ENCODE results near the gene CSTF3. TPM values are rescaled to one million over a fixed set of nuclear protein-coding genes. Genes with fewer than 3 reads are reported as not detected.

Gene CSTF3
- total RNA-seq, 1 donor from 2014 or later = 28.3 TPM

DNA sequence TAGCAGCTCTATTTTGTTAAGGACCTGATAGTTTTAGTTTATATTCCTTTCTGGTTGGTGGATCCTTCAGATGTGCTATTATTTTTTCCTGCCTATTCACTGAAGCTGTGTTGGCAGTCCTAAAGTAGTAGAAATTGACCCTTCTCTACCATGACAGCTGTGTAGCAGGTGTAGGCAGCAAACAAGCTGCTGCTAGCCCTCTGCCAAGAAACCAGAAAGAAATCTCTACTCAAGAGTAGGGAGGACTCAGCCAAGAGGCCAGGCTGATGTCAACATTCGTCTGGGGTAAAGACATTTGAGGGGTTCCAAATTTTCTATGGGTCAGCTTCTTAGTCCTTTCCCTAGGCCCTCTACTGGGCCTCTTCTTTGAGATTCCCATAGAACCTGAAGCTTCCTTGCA lies 51.2 kb downstream of the CSTF3 start:
- no peak for ATAC-seq
- no peak for DNase-seq (ENCODE audit: low spot score)
- intact Hi-C loops (cut with DNase I) = no loop called here

DNA sequence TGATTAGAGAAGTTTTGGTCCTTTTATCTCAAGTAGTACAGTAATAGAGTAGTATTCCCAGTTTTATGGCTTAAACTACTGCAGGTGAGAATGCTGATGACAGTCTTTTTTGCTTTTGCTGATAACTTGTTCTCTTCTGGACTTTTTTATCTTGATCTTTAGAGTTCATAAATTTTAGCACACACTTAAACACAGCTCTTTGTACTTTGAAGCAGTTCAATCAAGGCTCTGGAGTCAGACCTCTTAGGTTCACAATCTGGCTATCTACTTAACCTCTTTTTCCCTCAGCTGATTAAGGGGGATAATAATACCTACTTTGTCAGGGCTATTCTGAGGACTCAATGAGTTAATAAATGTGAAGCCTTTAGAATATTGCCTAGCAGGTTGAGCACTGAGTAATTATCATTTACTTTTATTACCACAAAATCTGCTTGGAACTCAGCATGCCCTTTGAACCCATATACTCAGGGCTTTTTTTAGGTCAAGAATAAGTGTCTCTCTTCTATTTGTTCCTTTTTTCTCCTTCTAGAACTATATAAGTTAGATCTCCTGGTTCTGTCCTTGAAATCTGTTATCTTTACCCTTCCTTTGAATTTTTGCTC lies 51.9 kb downstream of the CSTF3 start:
- ATAC-seq (no peak), DNase-seq (ENCODE audit: low spot score) (no peak)
- intact Hi-C loops (cut with DNase I) = no loop called here

DNA sequence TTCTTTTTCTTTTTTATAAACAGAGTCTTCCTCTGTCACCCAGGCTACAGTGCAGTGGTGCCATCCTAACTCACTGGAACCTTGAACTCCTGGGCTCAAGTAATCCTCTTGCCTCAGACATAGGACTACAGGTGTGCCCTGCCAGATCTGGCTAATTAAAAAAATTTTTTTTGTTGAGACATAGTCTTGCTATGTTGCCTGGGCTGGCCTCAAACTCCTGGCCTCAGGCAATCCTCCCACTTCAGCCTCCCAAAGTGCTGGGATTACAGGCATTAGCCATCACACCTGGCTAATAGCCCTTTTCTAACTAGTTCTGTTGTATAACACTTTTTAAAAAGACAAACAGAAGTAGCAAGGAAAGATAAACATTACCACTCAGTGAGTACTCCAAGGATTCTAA lies 57.4 kb downstream of the CSTF3 start:
- ATAC-seq = no peak
- no peak for DNase-seq (ENCODE audit: low spot score)
- intact Hi-C loops (cut with DNase I) = no loop called here

DNA sequence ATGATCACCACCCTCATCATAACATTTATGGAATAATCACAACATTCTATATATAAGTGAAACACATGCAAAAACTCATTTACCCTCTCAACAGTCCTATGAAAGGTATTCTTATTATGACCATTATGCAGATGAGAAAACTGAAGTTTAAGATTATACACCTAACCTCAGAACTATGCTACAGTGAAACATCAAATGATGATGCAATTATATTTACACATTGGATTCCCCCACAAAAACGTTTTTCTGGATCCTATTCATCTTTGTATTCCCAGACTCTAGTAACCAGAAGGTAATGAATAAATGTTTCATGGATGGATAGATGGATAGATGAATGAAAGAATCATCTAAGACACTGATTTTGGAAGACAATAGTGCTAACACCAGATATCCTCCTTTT lies 67.1 kb downstream of the CSTF3 start:
- ATAC-seq = no peak
- intact Hi-C loops (cut with DNase I) = no loop called here
- DNase-seq (ENCODE audit: low spot score) = no peak

DNA sequence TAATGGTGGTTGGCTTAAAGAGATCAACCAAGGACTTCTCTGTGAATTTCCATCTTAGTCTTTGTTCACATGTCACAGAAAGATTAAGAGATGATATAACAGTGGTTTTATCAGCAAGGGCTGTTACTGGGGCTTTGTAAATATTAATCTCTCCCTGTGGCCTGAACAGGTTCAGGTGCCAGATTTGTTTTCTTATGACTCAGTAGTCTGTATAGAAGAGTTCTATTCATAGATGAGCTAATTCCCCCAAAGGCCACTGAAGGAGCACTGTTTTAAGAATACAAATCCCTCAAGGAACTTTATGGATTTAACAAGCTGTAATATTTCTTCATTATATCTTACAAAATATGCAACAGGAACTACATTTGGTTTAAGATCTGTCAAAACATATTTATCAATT lies 71.5 kb downstream of the CSTF3 start:
- intact Hi-C loops (cut with DNase I) = no loop called here
- ATAC-seq = no peak

DNA sequence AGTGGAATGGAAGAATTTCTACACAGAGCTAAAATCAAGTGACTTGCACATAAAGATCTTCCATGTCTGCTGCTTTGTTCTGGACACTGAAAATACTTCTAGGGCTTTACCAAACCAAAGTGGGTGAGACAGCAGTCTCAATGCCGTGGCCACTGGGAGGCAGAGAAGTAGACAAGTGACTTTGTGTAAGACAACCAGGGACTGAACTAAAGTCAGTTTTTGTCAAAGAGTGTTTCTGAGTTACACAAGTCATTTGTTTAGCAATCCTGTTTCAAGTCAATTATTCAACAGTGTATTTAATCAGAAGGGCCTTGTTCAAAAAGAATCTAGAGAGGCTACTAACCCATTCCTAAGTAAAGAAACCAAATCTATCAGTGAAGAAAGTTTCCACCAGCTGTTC lies 75.3 kb downstream of the CSTF3 start:
- ATAC-seq (no peak), DNase-seq (ENCODE audit: low spot score) (no peak)
- intact Hi-C loops (cut with DNase I) = no loop called here

More for the DNA sequence above, 71.5 kb downstream of the CSTF3 start:
- no peak for DNase-seq (ENCODE audit: low spot score)

DNA sequence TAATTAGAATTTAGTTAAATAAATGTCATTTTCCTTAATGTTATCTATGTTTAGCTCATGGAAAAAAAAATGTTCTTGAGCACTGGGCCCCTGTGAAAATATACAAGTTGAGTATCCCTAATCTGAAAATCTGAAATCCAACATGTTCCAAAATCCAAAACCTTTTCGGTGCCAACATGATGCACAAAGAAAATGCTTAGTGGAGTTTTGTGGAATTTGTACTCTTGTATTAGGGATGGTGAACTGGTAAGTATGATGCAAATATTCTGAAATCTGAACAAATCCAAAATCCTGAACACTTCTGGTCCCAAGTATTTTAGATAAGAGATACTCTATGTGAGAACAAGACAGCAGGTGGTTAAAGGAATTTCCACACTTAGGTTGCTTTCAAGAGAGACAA lies 77.4 kb downstream of the CSTF3 start:
- no peak for DNase-seq (ENCODE audit: low spot score)
- intact Hi-C loops (cut with DNase I) = no loop called here
- ATAC-seq = no peak

DNA sequence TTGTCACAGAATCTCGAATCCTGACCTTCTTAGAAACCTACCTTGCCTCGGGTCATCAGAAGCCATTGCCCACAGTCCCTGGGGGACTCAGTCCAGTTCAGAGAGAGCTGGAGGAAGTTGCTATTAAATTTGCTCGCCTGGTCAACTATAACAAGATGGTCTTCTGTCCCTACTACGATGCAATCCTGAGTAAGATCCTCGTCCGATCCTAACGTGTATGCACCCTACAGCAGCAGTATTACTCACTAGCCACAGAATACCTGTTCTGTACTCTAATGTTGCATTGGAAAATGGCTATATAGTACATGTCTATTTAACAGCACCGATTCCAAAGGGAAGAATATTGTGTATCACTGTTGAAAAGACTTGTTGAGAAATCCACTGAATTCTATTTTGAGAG lies 88.8 kb downstream of the CSTF3 start:
- no peak for DNase-seq (ENCODE audit: low spot score)
- ATAC-seq = no peak
- intact Hi-C loops (cut with DNase I) = no loop called here

DNA sequence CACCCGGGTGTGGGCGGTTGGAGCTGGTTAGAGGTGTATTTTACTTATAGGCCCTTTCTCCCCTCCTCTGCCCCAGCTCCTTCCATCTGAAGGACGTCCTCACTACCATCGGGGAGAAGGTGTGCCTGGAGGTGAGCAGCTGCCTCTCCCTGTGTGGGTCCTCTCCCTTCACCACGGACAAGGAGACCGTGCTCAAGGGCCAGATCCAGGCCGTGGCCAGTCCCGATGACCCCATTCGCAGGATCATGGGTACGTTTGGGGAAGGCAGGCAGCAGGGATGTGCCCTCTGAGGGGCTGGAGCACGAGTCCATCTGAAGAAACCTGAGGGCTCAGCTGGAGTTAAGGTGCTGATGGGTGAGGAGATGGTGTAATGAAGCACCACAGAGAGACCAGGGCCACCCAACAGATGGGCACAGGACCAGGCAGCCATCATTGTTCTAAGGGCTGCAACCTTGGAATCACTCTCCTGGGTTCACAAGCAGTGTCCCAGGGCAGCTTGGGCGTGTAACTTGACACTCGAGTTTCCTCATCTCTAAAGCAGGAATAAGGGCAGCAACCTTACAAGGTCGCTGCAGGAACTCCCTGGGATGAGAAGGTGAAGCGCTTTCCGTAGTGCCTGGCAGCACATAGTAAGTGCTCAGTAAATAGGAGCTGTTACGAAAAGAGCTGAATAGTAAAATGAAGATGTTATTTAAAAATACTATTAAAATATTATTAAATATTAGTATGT lies 92.5 kb downstream of the CSTF3 start:
- intact Hi-C loops (cut with DNase I) = loop anchor here (10.0 kb wide), 1 partner anchor 104 kb away; no protein-coding TSS in a partner anchor
- DNase-seq (ENCODE audit: low spot score) (no peak), ATAC-seq (no peak)

DNA sequence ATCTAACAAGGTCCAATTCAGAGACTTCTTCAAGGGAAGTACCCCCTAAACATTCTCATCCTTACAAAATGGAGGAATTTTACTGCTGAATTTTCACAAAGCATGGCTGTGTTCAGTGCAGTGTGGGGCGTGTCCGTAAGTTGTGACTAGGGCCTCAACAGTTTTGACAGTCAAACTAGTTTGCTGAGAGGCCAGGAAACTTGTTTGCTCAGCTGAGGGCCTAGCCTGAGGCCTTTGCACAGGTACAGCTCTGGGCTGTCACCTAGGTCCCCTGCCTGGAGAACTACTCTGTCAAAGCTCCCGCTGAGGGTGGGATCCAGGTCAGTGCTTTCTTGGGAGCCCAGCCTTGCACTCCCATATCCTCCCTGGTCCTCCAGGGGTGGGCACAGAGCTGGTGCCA lies 94.0 kb downstream of the CSTF3 start:
- DNase-seq (ENCODE audit: low spot score) (no peak), ATAC-seq (no peak)
- intact Hi-C loops (cut with DNase I) = loop anchor here (10.0 kb wide), 1 partner anchor 102 kb away; no protein-coding TSS in a partner anchor

DNA sequence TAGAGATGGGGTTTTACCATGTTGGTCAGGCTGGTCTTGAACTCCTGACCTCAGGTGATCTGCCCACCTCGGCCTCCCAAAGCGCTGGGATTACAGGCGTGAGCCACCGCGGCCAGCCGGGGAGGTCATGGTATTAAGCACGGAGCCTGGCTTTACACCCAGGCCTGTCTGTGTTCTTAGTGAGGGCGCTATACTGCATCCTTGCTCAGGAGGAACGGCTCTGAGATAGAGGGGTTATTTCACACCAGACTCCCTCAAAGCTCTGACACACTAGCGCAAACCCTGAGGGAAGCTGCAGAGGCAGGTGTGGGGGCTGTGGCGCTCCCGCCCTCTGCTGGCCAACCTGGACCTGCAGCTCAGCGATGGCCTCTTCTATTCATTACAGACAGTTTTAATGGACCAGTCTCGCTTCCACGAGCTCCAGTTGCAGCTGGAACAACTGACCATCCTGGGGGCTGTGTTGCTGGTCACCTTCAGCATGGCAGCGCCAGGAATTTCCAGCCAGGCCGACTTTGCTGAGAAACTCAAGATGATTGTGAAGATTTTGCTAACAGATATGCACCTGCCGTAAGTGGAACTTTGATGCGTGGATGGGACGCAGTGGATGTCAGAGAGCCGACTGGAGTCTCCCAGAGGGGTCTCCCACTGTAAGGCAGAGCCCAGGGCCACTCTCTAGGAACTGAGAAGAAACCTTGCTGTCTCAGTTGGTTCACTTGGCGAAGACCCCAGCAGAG lies 95.7 kb downstream of the CSTF3 start:
- intact Hi-C loops (cut with DNase I) = loop anchor here (10.0 kb wide), 1 partner anchor 101 kb away; no protein-coding TSS in a partner anchor
- peak; percentile 86 for ATAC-seq
- peak; percentile 79 for DNase-seq (ENCODE audit: low spot score)

DNA sequence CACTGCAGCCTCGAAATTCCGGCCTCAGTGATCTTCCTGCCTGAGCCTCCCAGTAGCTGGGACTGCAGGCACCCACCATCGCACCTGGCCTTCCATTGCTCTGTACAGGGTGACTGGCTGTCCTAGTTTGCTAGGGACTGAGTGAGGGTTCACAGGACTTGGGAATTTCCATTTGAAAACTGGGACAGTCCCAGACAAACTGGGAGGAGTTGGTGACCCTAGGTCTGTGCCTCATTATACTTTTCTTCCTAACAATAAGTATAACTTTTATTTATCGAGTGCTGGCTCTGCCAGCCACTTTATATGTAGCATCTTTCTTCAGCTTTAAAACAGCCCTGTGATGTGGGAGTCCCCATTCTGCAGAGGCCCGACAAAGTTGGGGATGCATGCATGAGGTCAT lies 96.4 kb downstream of the CSTF3 start:
- DNase-seq (ENCODE audit: low spot score) (no peak), ATAC-seq (no peak)
- intact Hi-C loops (cut with DNase I) = loop anchor here (10.0 kb wide), 1 partner anchor 100 kb away; no protein-coding TSS in a partner anchor

DNA sequence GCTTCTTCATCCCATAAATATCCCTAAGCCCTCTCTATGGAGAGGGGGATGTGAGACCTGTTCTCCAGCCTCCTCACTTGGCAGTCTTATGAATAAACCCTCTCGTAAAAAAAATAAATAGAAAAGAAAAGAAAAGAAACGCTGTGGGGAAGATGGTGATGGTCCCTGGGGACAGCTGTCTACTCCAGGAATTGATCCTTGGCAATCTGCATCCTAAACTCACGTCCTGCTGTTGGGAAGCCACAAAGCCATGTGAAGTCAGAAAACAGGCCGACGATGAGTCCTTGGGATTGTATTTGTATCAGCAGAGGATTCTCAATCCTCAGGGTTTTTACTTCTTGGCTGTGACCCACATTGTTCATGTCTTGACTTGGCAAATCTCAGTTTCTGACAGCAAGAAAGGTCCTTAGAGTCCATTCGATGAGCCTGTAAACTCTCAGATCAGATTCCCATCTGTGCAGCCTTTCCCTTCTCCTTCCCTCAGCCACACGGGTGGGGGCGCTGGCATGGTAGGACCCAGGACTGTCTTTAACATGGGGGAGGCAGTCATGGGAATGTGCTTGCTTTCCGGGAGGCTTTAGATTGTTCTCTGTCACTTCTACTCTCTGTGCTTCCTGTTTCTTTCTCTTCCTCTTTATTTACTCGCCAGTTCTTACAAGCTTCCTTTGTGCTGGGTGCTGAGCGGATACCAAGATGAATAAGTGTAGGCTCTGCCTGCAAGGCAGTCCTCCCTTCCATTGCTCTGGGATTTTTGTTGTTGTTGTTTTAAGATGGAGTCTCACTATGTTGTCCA lies 97.1 kb downstream of the CSTF3 start:
- intact Hi-C loops (cut with DNase I) = loop anchor here (10.0 kb wide), 1 partner anchor 99 kb away; no protein-coding TSS in a partner anchor
- peak; percentile 23 for ATAC-seq

DNA sequence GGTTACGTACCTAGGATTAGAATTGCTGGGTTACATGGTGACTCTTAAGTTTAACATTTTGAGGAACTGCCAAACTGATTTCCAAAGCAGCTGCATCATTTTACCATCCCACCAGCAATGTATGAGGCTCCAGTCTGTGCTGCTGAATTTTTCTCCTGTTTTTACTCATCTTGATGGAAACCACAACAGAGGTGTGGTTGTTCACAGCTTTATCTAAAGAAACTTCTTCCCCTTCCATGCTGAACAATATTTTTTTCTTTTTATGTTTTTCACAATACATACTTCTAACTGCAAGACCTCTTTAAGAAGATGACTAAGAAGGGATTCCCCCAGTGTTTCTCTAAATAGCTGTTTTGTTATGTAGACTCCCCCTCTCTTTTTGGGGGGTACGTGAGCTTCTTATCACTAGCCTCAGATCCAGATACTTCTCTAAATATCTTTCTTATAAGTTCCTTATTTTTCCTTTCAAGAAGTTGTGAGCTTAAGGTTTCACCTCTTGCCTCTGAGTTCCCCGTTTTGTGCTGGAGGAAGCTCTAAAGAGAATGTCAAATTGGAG lies 97.9 kb downstream of the CSTF3 start:
- intact Hi-C loops (cut with DNase I) = loop anchor here (10.0 kb wide), 1 partner anchor 99 kb away; no protein-coding TSS in a partner anchor
- ATAC-seq = no peak

More for the DNA sequence above, 97.1 kb downstream of the CSTF3 start:
- DNase-seq (ENCODE audit: low spot score) = no peak

DNA sequence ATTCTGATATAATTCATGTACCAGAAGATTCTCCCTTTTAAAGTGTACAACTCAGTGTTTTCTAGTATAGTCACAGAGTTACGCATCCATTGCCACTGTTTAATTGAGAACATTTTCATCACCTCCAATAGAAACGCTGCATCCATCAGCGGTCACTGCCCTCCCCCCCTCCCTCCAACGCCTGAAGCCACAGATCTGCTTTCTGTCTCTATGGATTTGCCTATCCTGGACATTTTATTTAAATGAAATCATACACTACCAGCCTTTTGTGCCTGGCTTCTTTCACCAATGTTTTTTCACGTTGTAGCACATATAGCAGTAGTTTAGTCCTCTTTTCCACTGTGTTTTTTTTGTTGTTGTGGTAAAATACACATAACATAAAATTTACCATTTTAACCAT lies 99.1 kb downstream of the CSTF3 start:
- ATAC-seq (no peak), DNase-seq (ENCODE audit: low spot score) (no peak)
- intact Hi-C loops (cut with DNase I) = loop anchor here (10.0 kb wide), 1 partner anchor 97 kb away; no protein-coding TSS in a partner anchor

More for the DNA sequence above, 97.9 kb downstream of the CSTF3 start:
- DNase-seq (ENCODE audit: low spot score) = no peak

DNA sequence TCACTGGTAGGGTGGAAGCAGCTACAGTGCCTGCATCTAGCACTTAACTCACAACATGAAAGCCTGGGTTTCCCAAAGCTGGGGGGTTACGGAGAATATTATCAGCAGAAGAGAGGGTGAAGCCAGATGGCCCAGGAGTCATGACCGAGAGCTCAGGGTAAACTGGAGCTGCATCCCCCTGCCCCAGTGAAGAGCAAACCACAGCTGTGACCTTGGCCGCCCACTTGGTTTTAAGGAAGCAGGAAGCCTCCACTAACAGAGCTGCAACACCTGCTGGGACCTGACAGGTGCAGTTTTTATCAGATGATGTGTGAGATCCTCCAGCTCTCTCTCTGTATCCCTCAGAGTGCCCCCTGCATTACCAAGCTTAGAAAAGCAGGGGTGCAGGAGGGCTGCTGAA lies 101.0 kb downstream of the CSTF3 start:
- DNase-seq (ENCODE audit: low spot score) (no peak), ATAC-seq (no peak)
- intact Hi-C loops (cut with DNase I) = loop anchor here (10.0 kb wide), 1 partner anchor 95 kb away; no protein-coding TSS in a partner anchor

DNA sequence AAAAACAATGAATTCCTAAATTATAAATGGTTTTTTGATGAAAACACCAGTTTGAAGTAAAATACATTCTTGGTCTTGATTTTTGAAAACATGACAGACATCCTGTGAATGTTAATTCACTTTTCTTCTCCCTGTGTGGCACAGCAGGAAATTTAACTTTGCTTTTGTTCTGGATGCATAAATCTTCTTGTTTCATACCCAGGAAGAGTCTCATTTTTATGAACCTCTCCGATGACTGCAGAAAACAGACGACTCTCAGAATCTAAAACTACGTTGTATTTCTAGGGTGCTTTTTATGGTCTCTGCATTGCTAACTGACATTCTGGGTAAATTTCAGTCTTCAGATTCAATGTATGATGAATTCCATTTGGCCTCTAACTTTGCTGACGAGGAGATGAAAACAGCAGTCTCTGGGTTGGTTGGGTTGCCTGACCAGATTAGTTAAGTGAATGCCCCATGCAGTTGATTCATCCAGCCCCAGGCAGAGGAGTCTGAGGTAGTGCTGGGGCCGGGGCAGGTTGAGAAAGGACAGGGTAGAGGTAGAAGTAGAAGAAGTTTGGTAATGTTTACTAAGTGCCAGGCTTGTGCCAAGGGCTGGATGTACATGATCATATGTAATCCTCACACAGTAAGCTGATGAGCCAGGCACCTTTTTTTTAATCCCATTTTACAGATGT lies 101.8 kb downstream of the CSTF3 start:
- DNase-seq (ENCODE audit: low spot score) (no peak), ATAC-seq (no peak)
- intact Hi-C loops (cut with DNase I) = loop anchor here (10.0 kb wide), 1 partner anchor 95 kb away; no protein-coding TSS in a partner anchor

DNA sequence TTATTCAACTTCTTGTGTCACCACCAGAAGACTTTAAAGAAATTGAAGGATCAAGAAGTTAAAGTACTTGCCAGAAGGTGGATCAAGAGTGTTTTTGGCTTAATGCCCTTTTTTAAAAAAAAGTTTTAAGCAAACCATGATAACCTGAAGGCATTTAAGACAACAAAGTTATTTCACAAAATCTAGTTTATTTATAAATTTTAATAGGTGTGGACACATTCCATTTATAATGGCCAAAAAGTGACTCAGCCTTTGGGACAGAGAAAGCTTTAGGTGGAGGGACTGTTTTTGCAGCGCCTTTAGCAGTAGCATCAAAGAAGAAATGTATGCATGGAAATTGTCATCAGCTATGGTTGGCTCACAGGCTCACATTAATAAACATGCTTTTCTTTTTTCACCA lies 104.0 kb downstream of the CSTF3 start:
- intact Hi-C loops (cut with DNase I) = no loop called here
- DNase-seq (ENCODE audit: low spot score) (no peak), ATAC-seq (no peak)

All from sciatic nerve (tissue), 2 donors.